Smooth muscle cell (in vitro differentiated cells): ENCODE measurements around the gene LIFR. TPM values are rescaled to one million over a fixed set of nuclear protein-coding genes. Genes with fewer than 3 reads are reported as not detected.

Experiments
- DNase-seq: peaks from one replicate; lab custom pipeline; 2025; ENCODE audit not compliant: unreplicated experiment; lab: John Stamatoyannopoulos, UW
- H2AFZ ChIP-seq: fragments of 200-600 bp; sonication (generic); 2 replicates; pipeline ENCODE4 v1.6.0; 2016; ENCODE audit warnings: antibody characterized with exemption, low read depth, mild to moderate bottlenecking
- H3F3A ChIP-seq: fragments of 200-600 bp; sonication (generic); 2 replicates; pipeline ENCODE4 v1.6.0; 2017; ENCODE audit warnings: antibody characterized with exemption, low read depth
- H3K27ac ChIP-seq: fragments of 200-600 bp; sonication (generic); 2 replicates; pipeline ENCODE4 v1.5.1; 2016; ENCODE audit warnings: low read depth, mild to moderate bottlenecking
- H3K27me3 ChIP-seq: fragments of 200-600 bp; sonication (generic); 2 replicates; pipeline ENCODE4 v1.6.1; 2016; ENCODE audit warnings: low read depth, mild to moderate bottlenecking
- H3K36me3 ChIP-seq: fragments of 200-600 bp; sonication (generic); 2 replicates; pipeline ENCODE4 v1.5.1; 2016; ENCODE audit warnings: low read depth
- H3K4me1 ChIP-seq: fragments of 200-600 bp; sonication (generic); 2 replicates; pipeline ENCODE4 v1.5.1; 2016; ENCODE audit warnings: low read depth
- H3K4me2 ChIP-seq: fragments of 200-600 bp; sonication (generic); 2 replicates; pipeline ENCODE4 v1.6.0; 2016; ENCODE audit warnings: mild to moderate bottlenecking
- H3K4me3 ChIP-seq: fragments of 200-600 bp; sonication (generic); 2 replicates; pipeline ENCODE4 v1.5.1; 2016; ENCODE audit warnings: mild to moderate bottlenecking
- H3K79me2 ChIP-seq: fragments of 200-600 bp; sonication (generic); 2 replicates; pipeline ENCODE4 v1.6.0; 2016; ENCODE audit warnings: low read depth, mild to moderate bottlenecking
- H3K9ac ChIP-seq: fragments of 200-600 bp; sonication (generic); 2 replicates; pipeline ENCODE4 v1.6.0; 2016; ENCODE audit warnings: low read depth
- H3K9me3 ChIP-seq: fragments of 200-600 bp; sonication (generic); replicated peaks from 2 replicates; pipeline ENCODE4 v1.5.1; 2016; ENCODE audit warnings: low read depth
- H4K20me1 ChIP-seq: fragments of 200-600 bp; sonication (generic); 2 replicates; pipeline ENCODE4 v1.6.0; 2016; ENCODE audit warnings: low read depth
- WGBS: methylation state at CpG from one replicate; pipeline ENCODE4 v1.1.7; 2016; ENCODE audit warnings: low lambda C conversion rate; 5-methylcytosine and 5-hydroxymethylcytosine counted together
- polyA plus RNA-seq: library from polyadenylated mRNA; unstranded; fragments of >200 nt; fragmentation: Nextera tagmentation; extraction: Ambion mirVana; gene quantifications from 2 replicates; pipeline ENCODE4 v1.2.1, GENCODE V29; 2016
- total RNA-seq: library from RNA; depleted of rRNA; stranded (reverse); fragments of >200 nt; gene quantifications from 2 replicates; pipeline ENCODE4 v1.2.3, GENCODE V29; 2014
- TF ChIP-seq, protein P1 (sequence below): fragments of 200-600 bp; sonication (generic); IDR thresholded peaks from 2 replicates; pipeline ENCODE4 v1.5.1; 2017; ENCODE audit warnings: borderline replicate concordance, mild to moderate bottlenecking, antibody characterized with exemption; ENCODE audit not compliant: insufficient read depth, poor library complexity, severe bottlenecking

The LIFR gene
- total and polyA plus RNA-seq, 2 experiments from 2014 or later, result 14.3 to 29.2 TPM

DNA sequence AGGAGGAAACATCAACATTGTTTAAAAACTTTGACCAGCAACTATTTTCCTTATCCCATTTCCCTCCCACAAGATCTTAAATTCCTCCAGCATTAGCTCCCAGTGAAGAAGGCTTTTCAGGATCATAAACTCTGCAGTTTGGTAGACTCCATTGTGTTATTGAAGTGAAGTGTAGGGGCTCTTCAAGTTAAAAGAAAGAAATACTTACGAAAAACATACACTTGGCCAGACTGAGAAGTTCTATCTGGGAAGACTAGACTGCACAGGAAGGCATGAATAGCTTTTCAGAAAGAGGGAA lies 22.3 kb downstream of the LIFR start:
- Histone ChIP-seq H3K27me3 (no peaks in the 10 kb centered on the region), H3F3A (no peaks in the 10 kb centered on the region), H3K27ac (no peak overlapping the region), H3K4me3 (no peak overlapping the region), H3K9ac (no peak overlapping the region), H3K79me2 (peaks cover 34% of the 10 kb centered on the region), H4K20me1 (peaks cover 31% of the 10 kb centered on the region), H3K36me3 (no peaks in the 10 kb centered on the region), H3K9me3 (peaks cover 5% of the 10 kb centered on the region), H2AFZ (no peak overlapping the region), H3K4me1 (peaks cover 8% of the 10 kb centered on the region), H3K4me2 (no peak overlapping the region)
- TF ChIP-seq, protein P1, sequence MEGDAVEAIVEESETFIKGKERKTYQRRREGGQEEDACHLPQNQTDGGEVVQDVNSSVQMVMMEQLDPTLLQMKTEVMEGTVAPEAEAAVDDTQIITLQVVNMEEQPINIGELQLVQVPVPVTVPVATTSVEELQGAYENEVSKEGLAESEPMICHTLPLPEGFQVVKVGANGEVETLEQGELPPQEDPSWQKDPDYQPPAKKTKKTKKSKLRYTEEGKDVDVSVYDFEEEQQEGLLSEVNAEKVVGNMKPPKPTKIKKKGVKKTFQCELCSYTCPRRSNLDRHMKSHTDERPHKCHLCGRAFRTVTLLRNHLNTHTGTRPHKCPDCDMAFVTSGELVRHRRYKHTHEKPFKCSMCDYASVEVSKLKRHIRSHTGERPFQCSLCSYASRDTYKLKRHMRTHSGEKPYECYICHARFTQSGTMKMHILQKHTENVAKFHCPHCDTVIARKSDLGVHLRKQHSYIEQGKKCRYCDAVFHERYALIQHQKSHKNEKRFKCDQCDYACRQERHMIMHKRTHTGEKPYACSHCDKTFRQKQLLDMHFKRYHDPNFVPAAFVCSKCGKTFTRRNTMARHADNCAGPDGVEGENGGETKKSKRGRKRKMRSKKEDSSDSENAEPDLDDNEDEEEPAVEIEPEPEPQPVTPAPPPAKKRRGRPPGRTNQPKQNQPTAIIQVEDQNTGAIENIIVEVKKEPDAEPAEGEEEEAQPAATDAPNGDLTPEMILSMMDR, result no peak
- no peak for DNase-seq
- WGBS, result 79% methylated on average over 1 of the region's 1 CpG

DNA sequence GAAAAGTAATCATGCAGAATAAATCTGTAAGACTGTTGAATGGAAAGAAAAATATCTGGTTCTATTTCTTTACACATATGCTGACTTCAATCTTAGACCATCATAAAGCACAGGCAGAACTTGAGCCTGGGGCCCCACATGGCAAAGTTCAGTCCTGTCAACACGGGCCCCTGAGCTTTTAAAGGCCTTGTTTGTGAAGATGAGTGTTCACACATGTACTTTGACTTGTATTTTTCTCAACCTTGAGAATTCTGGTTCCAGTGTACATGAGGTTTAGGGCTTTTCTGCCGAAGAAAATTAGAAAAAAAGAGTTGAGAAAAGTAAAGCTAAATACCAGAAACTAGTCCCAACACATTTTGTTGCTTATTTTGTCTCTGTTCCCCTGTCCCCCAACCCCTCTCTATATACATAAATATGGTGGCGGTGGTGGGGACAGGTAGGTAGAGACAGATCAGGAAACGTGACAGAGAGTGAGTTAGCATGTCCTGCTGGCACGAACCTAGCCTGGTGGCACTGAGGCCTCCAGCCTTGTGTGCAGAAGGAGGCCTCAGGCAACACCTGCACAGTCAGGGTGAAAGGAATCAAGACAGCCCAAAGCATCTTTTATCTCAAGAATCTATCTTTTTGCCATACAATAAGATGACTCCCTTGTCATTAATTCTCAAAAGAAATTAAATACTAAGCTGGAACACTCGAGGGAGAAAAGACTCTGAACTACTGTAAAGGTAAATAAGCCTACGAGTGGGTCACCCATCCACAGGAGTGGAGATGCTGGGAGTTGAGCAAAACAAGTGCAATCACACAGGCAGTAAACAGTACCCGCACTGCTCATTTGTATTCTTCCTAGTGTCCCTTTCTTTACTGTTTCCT lies 22.9 kb downstream of the LIFR start:
- Histone ChIP-seq H3K9me3 (peaks cover 5% of the 10 kb centered on the region), H3K27ac (no peak overlapping the region), H3K4me3 (no peak overlapping the region), H3K36me3 (no peaks in the 10 kb centered on the region), H3K27me3 (no peaks in the 10 kb centered on the region), H3K4me2 (no peak overlapping the region), H4K20me1 (peaks cover 31% of the 10 kb centered on the region), H3K4me1 (peaks cover 8% of the 10 kb centered on the region), H3K79me2 (peaks cover 34% of the 10 kb centered on the region), H2AFZ (no peak overlapping the region), H3F3A (no peaks in the 10 kb centered on the region), H3K9ac (no peak overlapping the region)
- WGBS, result 89% methylated on average over 8 of the region's 8 CpGs
- DNase-seq, result no peak
- TF ChIP-seq, protein P1, result no peak

DNA sequence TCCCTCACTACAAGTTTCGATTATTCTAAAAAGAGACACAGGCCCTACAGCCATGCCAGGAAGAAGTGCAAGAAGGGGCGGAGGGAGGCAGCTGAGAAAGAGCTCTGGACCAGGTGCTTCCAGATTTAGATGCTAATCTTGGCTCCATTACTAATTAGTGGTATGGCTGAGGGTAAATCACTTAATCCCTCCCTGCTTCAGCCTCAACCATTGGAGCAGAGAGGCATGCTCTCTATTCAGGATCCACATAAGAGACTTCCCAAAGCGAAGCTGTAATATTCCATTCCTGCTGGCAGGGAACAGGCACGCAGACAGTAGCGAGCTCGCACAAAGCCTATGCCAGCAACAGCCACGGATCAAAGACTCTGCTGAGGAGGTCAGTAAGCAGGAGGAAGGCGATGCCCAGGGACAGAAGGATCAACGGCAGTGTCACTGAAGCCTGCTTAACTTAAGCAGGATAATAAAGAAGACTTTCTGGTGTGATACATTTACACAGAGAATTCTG lies 24.2 kb downstream of the LIFR start:
- Histone ChIP-seq H3K79me2 (peaks cover 34% of the 10 kb centered on the region), H3K36me3 (no peaks in the 10 kb centered on the region), H2AFZ (no peak overlapping the region), H3K4me3 (no peak overlapping the region), H3F3A (no peaks in the 10 kb centered on the region), H3K9ac (no peak overlapping the region), H3K27me3 (no peaks in the 10 kb centered on the region), H3K4me1 (peaks cover 8% of the 10 kb centered on the region), H3K9me3 (peaks cover 5% of the 10 kb centered on the region), H3K27ac (no peak overlapping the region), H3K4me2 (no peak overlapping the region), H4K20me1 (peaks cover 31% of the 10 kb centered on the region)
- no peak for DNase-seq
- 77% methylated on average over 9 of the region's 9 CpGs for WGBS
- TF ChIP-seq, protein P1, result no peak
